Central memory CD8-positive, alpha-beta T cell (primary cell): ENCODE data around the gene GEMIN4.

Experiments
- ATAC-seq: fragments of 150-1000 bp; cut with Tn5 transposase; replicated peaks from 2 replicates; pipeline ENCODE4 v1.10.0; 2022; ENCODE audit warnings: mild to moderate bottlenecking, moderate FRiP score, moderate number of reproducible peaks; ENCODE audit not compliant: poor library complexity, severe bottlenecking; ENCODE audit errors: extremely low read depth
- DNase-seq, 2 donors: peaks; one replicate each; pipeline ENCODE4 v3.0.0; 2021; ENCODE audit warnings: low spot score in 2 of 2
- H3K27ac Mint-ChIP-seq: one replicate; pipeline ENCODE4 v1.8.0; 2022; ENCODE audit warnings: low read depth, mild to moderate bottlenecking, moderate library complexity, mixed read lengths
- H3K27me3 Mint-ChIP-seq: one replicate; pipeline ENCODE4 v1.8.0; 2022; ENCODE audit warnings: mixed read lengths
- H3K36me3 Mint-ChIP-seq: one replicate; pipeline ENCODE4 v1.8.0; 2022; ENCODE audit warnings: mild to moderate bottlenecking, moderate library complexity, mixed read lengths; ENCODE audit not compliant: insufficient read depth
- H3K4me1 Mint-ChIP-seq: one replicate; pipeline ENCODE4 v1.8.0; 2022; ENCODE audit warnings: mixed read lengths
- H3K4me3 Mint-ChIP-seq: one replicate; pipeline ENCODE4 v1.8.0; 2022; ENCODE audit warnings: mild to moderate bottlenecking, moderate library complexity, mixed read lengths
- H3K9me3 Mint-ChIP-seq: one replicate; pipeline ENCODE4 v1.8.0; 2022; ENCODE audit warnings: mixed read lengths

The GEMIN4 gene

GRCh38 chr17:746181-746580 lies 5.9 kb downstream of the GEMIN4 start:
- Mint-ChIP-seq H3K9me3 (no peaks in the 10 kb centered on the region), H3K27me3 (no peaks in the 10 kb centered on the region), H3K4me3 (no peak overlapping the region), H3K4me1 (peaks cover 29% of the 10 kb centered on the region), H3K27ac (no peak overlapping the region), H3K36me3 (peaks cover 18% of the 10 kb centered on the region)
- DNase-seq (no peak), ATAC-seq (no peak)

- Mint-ChIP-seq H3K4me3 (no peak overlapping the region), H3K27ac (no peak overlapping the region), H3K27me3 (no peaks in the 10 kb centered on the region), H3K4me1 (peaks cover 24% of the 10 kb centered on the region), H3K36me3 (peaks cover 17% of the 10 kb centered on the region), H3K9me3 (no peaks in the 10 kb centered on the region)
- ATAC-seq: no peak
- DNase-seq: no peak
These were observed 6.7 kb downstream of the GEMIN4 start for GRCh38 chr17:745406-745805.

GRCh38 chr17:744937-745336 lies 7.1 kb downstream of the GEMIN4 start:
- Mint-ChIP-seq H3K27ac (no peak overlapping the region), H3K36me3 (peaks cover 20% of the 10 kb centered on the region), H3K9me3 (no peaks in the 10 kb centered on the region), H3K27me3 (no peaks in the 10 kb centered on the region), H3K4me1 (peaks cover 22% of the 10 kb centered on the region), H3K4me3 (no peak overlapping the region)
- DNase-seq (no peak), ATAC-seq (no peak)

- H3K36me3 Mint-ChIP-seq: peaks cover 19% of the 10 kb centered on the region
These were observed 8.9 kb downstream of the GEMIN4 start for GRCh38 chr17:743139-743538.

GRCh38 chr17:742147-742793 lies 9.8 kb downstream of the GEMIN4 start:
- no peaks in the 10 kb centered on the region for H3K9me3 Mint-ChIP-seq
- H3K36me3 Mint-ChIP-seq: peaks cover 19% of the 10 kb centered on the region

More at GRCh38 chr17:743139-743538, 8.9 kb downstream of the GEMIN4 start:
- no peak overlapping the region for H3K4me3 Mint-ChIP-seq
- H3K27ac Mint-ChIP-seq: no peak overlapping the region
- H3K4me1 Mint-ChIP-seq: peaks cover 9% of the 10 kb centered on the region
- DNase-seq (no peak), ATAC-seq (no peak)
- no peaks in the 10 kb centered on the region for H3K27me3 Mint-ChIP-seq
- H3K9me3 Mint-ChIP-seq: no peaks in the 10 kb centered on the region

GRCh38 chr17:740240-741017 lies 11.6 kb downstream of the GEMIN4 start:
- ATAC-seq (peak; percentile 40), DNase-seq (no peak)
- Mint-ChIP-seq H3K4me3 (no peak overlapping the region), H3K36me3 (peaks cover 16% of the 10 kb centered on the region), H3K27me3 (no peaks in the 10 kb centered on the region), H3K4me1 (peaks cover 5% of the 10 kb centered on the region), H3K27ac (peak overlapping the region; percentile 47), H3K9me3 (no peaks in the 10 kb centered on the region)

More at GRCh38 chr17:742147-742793, 9.8 kb downstream of the GEMIN4 start:
- DNase-seq (no peak), ATAC-seq (no peak)
- H3K27me3 Mint-ChIP-seq: no peaks in the 10 kb centered on the region
- H3K4me3 Mint-ChIP-seq: no peak overlapping the region
- H3K4me1 Mint-ChIP-seq: peaks cover 5% of the 10 kb centered on the region
- no peak overlapping the region for H3K27ac Mint-ChIP-seq

- H3K4me1 Mint-ChIP-seq: peaks cover 21% of the 10 kb centered on the region
- peaks cover 10% of the 10 kb centered on the region for H3K36me3 Mint-ChIP-seq
- H3K4me3 Mint-ChIP-seq: no peak overlapping the region
- H3K9me3 Mint-ChIP-seq: no peaks in the 10 kb centered on the region
- no peak overlapping the region for H3K27ac Mint-ChIP-seq
- no peak for ATAC-seq
- H3K27me3 Mint-ChIP-seq: no peaks in the 10 kb centered on the region
- no peak for DNase-seq
These were observed 14.4 kb downstream of the GEMIN4 start for GRCh38 chr17:737561-738113.

- peaks cover 6% of the 10 kb centered on the region for H3K36me3 Mint-ChIP-seq
- no peak for ATAC-seq
- peak overlapping the region; percentile 82 for H3K27ac Mint-ChIP-seq
These were observed 18.3 kb downstream of the GEMIN4 start for GRCh38 chr17:733743-734142.

GRCh38 chr17:732902-733720 lies 19.0 kb downstream of the GEMIN4 start:
- Mint-ChIP-seq H3K4me3 (peak overlapping the region; percentile 84), H3K27ac (peak overlapping the region; percentile 82), H3K4me1 (peaks cover 16% of the 10 kb centered on the region), H3K9me3 (no peaks in the 10 kb centered on the region), H3K36me3 (peaks cover 5% of the 10 kb centered on the region), H3K27me3 (no peaks in the 10 kb centered on the region)
- DNase-seq (no peak), ATAC-seq (peak; percentile 35)

More at GRCh38 chr17:733743-734142, 18.3 kb downstream of the GEMIN4 start:
- H3K9me3 Mint-ChIP-seq: no peaks in the 10 kb centered on the region
- DNase-seq: no peak
- H3K4me3 Mint-ChIP-seq: peak overlapping the region; percentile 84
- H3K27me3 Mint-ChIP-seq: no peaks in the 10 kb centered on the region
- H3K4me1 Mint-ChIP-seq: peaks cover 16% of the 10 kb centered on the region

- Mint-ChIP-seq H3K4me3 (peak within 1 kb of the TSS; percentile 84), H3K36me3 (peaks cover 5% of the 10 kb centered on the region), H3K4me1 (peaks cover 16% of the 10 kb centered on the region), H3K27ac (peak within 1 kb of the TSS; percentile 82), H3K27me3 (no peaks in the 10 kb centered on the region), H3K9me3 (no peaks in the 10 kb centered on the region)
- ATAC-seq: peak; percentile 66
- DNase-seq: no peak
These were observed 19.8 kb downstream of the GEMIN4 start, which contains the start of gene TLCD3A for GRCh38 chr17:732067-732901. Gene TLCD3A (plus strand): TSS chr17:732596. CDS start chr17:732648, 52 bp downstream.

- Mint-ChIP-seq H3K9me3 (no peaks in the 10 kb centered on the region), H3K36me3 (peaks cover 4% of the 10 kb centered on the region), H3K4me3 (peak overlapping the region; percentile 68), H3K27me3 (no peaks in the 10 kb centered on the region), H3K27ac (no peak overlapping the region), H3K4me1 (peaks cover 16% of the 10 kb centered on the region)
- DNase-seq (no peak), ATAC-seq (no peak)
These were observed 20.4 kb downstream of the GEMIN4 start for GRCh38 chr17:731644-732066.
